ENCODE measurements around the gene P2RX6. TPM values are rescaled to one million over a fixed set of nuclear protein-coding genes. Genes with fewer than 3 reads are reported as not detected.

The P2RX6 gene
- total RNA-seq, 4 donors from 2014 or later, result 0.39 to 0.50 (median 0.41) TPM

- Histone ChIP-seq H3K4me3 (no peak overlapping the region), H3K4me1 (no peaks in the 10 kb centered on the region), H3K36me3 (no peaks in the 10 kb centered on the region), H3K27ac (replicated peaks in 1 of 4) (no peak overlapping the region), H3K27me3 (peaks cover 0 to 8% (median 0%) of the 10 kb centered on the region in 4 donors), H3K9me3 (no peaks in the 10 kb centered on the region)
- WGBS, result 73% methylated on average over 13 of the region's 13 CpGs
- no peak for TF ChIP-seq POLR2AphosphoS5 (IDR thresholded peaks at IDR 0.05)
- TF ChIP-seq CTCF (IDR thresholded peaks at IDR 0.05), result no peak
- TF ChIP-seq EP300 (IDR thresholded peaks at IDR 0.05), result no peak
- TF ChIP-seq POLR2A (IDR thresholded peaks at IDR 0.05; ENCODE audit: low read depth), result no peak
- no peak for DNase-seq (ENCODE audit: extremely low spot score)
- intact Hi-C loops (cut with DNase I), result no loop called here
These were observed 50.2 kb downstream of the P2RX6 start for GRCh38 chr22:21064917-21065864.

GRCh38 chr22:21067075-21067900 is 52.3 kb downstream of the P2RX6 start:
- WGBS, result 86% methylated on average over 26 of the region's 28 CpGs
- H3K27me3 ChIP-seq, result peaks cover 0 to 8% (median 0%) of the 10 kb centered on the region in 4 donors
- no peaks in the 10 kb centered on the region for H3K9me3 ChIP-seq
- TF ChIP-seq CTCF (IDR thresholded peaks at IDR 0.05), result no peak
- no peak for TF ChIP-seq EP300 (IDR thresholded peaks at IDR 0.05)
- no peak for TF ChIP-seq POLR2A (IDR thresholded peaks at IDR 0.05; ENCODE audit: low read depth)
- no peak for TF ChIP-seq POLR2AphosphoS5 (IDR thresholded peaks at IDR 0.05)
- intact Hi-C loops (cut with DNase I), result no loop called here
- no peak for DNase-seq (ENCODE audit: extremely low spot score)
- H3K36me3 ChIP-seq, result no peaks in the 10 kb centered on the region
- H3K4me1 ChIP-seq, result no peaks in the 10 kb centered on the region
- H3K4me3 ChIP-seq, result no peak overlapping the region
- no peak overlapping the region for H3K27ac ChIP-seq (replicated peaks in 1 of 4)

GRCh38 chr22:21067901-21068680 is 53.1 kb downstream of the P2RX6 start:
- intact Hi-C loops (cut with DNase I), result no loop called here
- Histone ChIP-seq H3K27me3 (peaks cover 0 to 8% (median 0%) of the 10 kb centered on the region in 4 donors), H3K4me1 (no peaks in the 10 kb centered on the region), H3K36me3 (no peaks in the 10 kb centered on the region), H3K4me3 (no peak overlapping the region), H3K9me3 (no peaks in the 10 kb centered on the region), H3K27ac (replicated peaks in 1 of 4) (no peak overlapping the region)
- TF ChIP-seq EP300 (IDR thresholded peaks at IDR 0.05) (no peak), POLR2AphosphoS5 (IDR thresholded peaks at IDR 0.05) (no peak), POLR2A (IDR thresholded peaks at IDR 0.05; ENCODE audit: low read depth) (no peak), CTCF (IDR thresholded peaks at IDR 0.05) (no peak)
- 91% methylated on average over 11 of the region's 12 CpGs for WGBS
- DNase-seq (ENCODE audit: extremely low spot score), result no peak

GRCh38 chr22:21068681-21069276 is 53.8 kb downstream of the P2RX6 start:
- no peak overlapping the region for H3K4me3 ChIP-seq
- intact Hi-C loops (cut with DNase I), result no loop called here
- no peaks in the 10 kb centered on the region for H3K9me3 ChIP-seq
- no peak for DNase-seq (ENCODE audit: extremely low spot score)
- TF ChIP-seq POLR2AphosphoS5 (IDR thresholded peaks at IDR 0.05) (no peak), EP300 (IDR thresholded peaks at IDR 0.05) (no peak), CTCF (IDR thresholded peaks at IDR 0.05) (no peak), POLR2A (IDR thresholded peaks at IDR 0.05; ENCODE audit: low read depth) (no peak)
- H3K4me1 ChIP-seq, result no peaks in the 10 kb centered on the region
- H3K27me3 ChIP-seq, result peaks cover 0 to 8% (median 0%) of the 10 kb centered on the region in 4 donors
- H3K36me3 ChIP-seq, result no peaks in the 10 kb centered on the region
- H3K27ac ChIP-seq (replicated peaks in 1 of 4), result no peak overlapping the region
- WGBS, result 75% methylated on average over 4 of the region's 4 CpGs
